Osteocyte (in vitro differentiated cells): ENCODE measurements around the gene STRA8. TPM values are rescaled to one million over a fixed set of nuclear protein-coding genes. Genes with fewer than 3 reads are reported as not detected.

Experiments used
- DNase-seq: peaks from one replicate; pipeline ENCODE4 v3.0.0; 2021; ENCODE audit warnings: mixed read lengths; ENCODE audit not compliant: unreplicated experiment; ENCODE audit errors: extremely low spot score
- H3K27ac Mint-ChIP-seq: one replicate; pipeline ENCODE4 v1.8.0; 2021; ENCODE audit warnings: mild to moderate bottlenecking, mixed read lengths; ENCODE audit not compliant: unreplicated experiment
- H3K27me3 Mint-ChIP-seq: one replicate; pipeline ENCODE4 v1.8.0; 2021; ENCODE audit warnings: mixed read lengths; ENCODE audit not compliant: unreplicated experiment
- H3K36me3 Mint-ChIP-seq: one replicate; pipeline ENCODE4 v1.8.0; 2021; ENCODE audit warnings: mixed read lengths; ENCODE audit not compliant: unreplicated experiment
- H3K4me1 Mint-ChIP-seq: one replicate; pipeline ENCODE4 v1.8.0; 2021; ENCODE audit warnings: mixed read lengths; ENCODE audit not compliant: unreplicated experiment
- H3K4me3 Mint-ChIP-seq: one replicate; pipeline ENCODE4 v1.8.0; 2021; ENCODE audit warnings: mild to moderate bottlenecking, moderate library complexity, mixed read lengths; ENCODE audit not compliant: unreplicated experiment
- H3K9me3 Mint-ChIP-seq: one replicate; pipeline ENCODE4 v1.8.0; 2021; ENCODE audit warnings: mixed read lengths; ENCODE audit not compliant: unreplicated experiment
- total RNA-seq: library from RNA; stranded (reverse); gene quantifications from 2 replicates; pipeline ENCODE4 v1.2.1, GENCODE V29; 2021
- TF ChIP-seq, protein P1 (sequence below): fragments of 200-600 bp; sonication (generic); IDR thresholded peaks from 2 replicates; pipeline ENCODE4 v1.5.0; 2021; ENCODE audit warnings: antibody characterized with exemption, mild to moderate bottlenecking, moderate library complexity

Gene STRA8
- total RNA-seq, 1 donor from 2014 or later = not detected

DNA sequence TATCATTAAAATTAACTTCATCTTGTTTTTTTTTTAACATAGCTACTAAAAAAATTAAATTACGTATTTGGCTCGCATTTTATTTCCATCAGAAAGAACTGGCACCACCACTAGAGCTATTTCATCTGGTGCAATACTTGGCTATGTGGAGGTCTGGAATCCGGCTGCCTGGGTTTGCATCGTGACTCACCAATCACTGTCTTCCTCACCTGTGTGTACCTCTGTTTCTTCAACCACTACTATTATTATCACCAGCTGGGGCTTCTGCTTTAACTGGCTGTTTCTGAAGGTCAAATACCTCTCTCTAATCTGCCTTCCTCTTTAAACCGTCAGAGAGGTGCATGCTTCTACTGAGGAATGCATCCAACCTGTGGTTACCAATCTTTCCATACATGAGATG, 28.8 kb upstream of the STRA8 start:
- H3K36me3 Mint-ChIP-seq = peaks cover 27% of the 10 kb centered on the region
- peaks cover 2% of the 10 kb centered on the region for H3K4me1 Mint-ChIP-seq
- DNase-seq = no peak
- H3K4me3 Mint-ChIP-seq = no peak overlapping the region
- no peaks in the 10 kb centered on the region for H3K9me3 Mint-ChIP-seq
- TF ChIP-seq, protein P1, sequence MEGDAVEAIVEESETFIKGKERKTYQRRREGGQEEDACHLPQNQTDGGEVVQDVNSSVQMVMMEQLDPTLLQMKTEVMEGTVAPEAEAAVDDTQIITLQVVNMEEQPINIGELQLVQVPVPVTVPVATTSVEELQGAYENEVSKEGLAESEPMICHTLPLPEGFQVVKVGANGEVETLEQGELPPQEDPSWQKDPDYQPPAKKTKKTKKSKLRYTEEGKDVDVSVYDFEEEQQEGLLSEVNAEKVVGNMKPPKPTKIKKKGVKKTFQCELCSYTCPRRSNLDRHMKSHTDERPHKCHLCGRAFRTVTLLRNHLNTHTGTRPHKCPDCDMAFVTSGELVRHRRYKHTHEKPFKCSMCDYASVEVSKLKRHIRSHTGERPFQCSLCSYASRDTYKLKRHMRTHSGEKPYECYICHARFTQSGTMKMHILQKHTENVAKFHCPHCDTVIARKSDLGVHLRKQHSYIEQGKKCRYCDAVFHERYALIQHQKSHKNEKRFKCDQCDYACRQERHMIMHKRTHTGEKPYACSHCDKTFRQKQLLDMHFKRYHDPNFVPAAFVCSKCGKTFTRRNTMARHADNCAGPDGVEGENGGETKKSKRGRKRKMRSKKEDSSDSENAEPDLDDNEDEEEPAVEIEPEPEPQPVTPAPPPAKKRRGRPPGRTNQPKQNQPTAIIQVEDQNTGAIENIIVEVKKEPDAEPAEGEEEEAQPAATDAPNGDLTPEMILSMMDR = no peak
- H3K27me3 Mint-ChIP-seq = no peaks in the 10 kb centered on the region
- no peak overlapping the region for H3K27ac Mint-ChIP-seq

DNA sequence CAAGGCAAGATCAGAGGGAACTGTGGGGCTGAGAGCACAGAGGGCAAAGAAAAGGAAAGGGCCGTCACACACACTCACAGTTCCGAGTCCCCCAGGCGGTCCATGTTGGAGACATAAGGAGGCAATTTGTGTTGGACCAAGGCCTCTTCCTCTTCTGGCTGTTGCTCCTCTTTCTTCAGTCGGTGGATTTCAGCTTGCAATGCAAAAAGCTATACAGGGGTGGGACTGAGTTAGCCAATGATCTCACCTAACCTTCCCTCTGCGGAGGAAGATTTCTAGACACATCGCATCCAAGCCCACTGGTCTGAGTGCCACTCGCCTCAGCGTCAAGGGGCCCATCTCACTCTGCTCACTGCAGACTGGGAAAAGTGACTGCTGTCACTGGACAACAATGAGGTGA, 27.8 kb upstream of the STRA8 start:
- Mint-ChIP-seq H3K27ac (no peak overlapping the region), H3K27me3 (no peaks in the 10 kb centered on the region), H3K9me3 (no peaks in the 10 kb centered on the region)

DNA sequence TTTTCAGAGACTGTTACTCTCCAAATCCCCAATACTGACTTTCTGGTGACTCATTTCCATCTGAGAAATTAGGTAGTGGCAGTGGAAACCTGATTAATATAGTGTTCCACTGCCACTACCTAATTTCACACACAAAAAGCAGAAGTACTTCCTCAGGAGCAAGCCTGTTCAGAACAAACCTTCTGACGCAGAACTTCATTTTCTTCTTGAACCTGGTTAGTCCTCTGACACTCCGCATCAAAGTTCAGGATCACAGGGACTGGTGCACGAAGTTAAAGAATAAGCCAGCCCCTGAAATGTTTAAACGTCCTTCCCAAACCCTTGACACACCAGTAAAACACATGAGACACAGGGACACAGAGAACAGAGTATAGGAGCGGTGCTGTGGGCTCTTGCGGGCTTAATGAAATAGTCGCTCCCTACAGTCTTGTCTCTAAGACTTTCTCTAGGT, 26.7 kb upstream of the STRA8 start:
- no peak overlapping the region for H3K27ac Mint-ChIP-seq
- H3K4me1 Mint-ChIP-seq = peaks cover 7% of the 10 kb centered on the region
- peaks cover 23% of the 10 kb centered on the region for H3K36me3 Mint-ChIP-seq
- DNase-seq = no peak
- H3K27me3 Mint-ChIP-seq = no peaks in the 10 kb centered on the region
- H3K9me3 Mint-ChIP-seq = no peaks in the 10 kb centered on the region
- TF ChIP-seq, protein P1 = no peak
- H3K4me3 Mint-ChIP-seq = no peak overlapping the region

More for the DNA sequence above, 27.8 kb upstream of the STRA8 start:
- Mint-ChIP-seq H3K4me1 (peaks cover 4% of the 10 kb centered on the region), H3K36me3 (peaks cover 27% of the 10 kb centered on the region), H3K4me3 (no peak overlapping the region)
- TF ChIP-seq, protein P1 = no peak
- DNase-seq = no peak

DNA sequence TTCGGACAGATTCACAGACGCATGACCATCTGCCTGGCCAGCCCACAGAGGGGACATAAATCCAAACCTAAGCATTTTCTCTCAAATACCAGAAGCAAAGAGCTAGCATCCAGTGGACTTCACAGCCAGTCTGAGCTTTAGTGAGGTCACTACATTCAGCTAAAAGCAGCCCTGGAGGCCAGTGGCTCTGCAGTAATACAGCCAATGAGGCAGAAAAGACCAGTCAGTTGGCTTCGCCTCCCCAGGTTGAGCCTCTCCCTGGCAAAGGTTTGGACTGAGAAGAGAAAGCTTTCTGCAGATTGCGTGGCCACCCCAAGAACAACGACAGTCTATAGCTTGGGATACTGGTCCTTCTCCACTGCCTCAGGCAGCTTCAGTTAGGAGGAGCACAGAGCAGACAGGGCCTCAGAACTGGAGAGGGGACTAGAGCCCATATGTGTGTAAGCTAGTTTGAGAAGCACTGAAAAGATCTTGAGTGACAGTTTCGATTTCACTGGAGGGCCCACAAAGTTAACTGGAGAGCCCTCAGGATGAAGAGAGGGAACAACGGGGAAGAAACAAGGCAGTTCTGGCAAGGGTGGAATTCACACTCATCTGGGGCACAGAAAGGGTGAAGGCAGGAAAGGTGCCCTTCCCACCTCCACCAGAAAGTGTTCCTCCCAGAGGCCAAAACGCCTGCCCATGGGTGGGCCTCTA, 26.1 kb upstream of the STRA8 start:
- H3K4me3 Mint-ChIP-seq = no peak overlapping the region
- DNase-seq = no peak
- no peaks in the 10 kb centered on the region for H3K27me3 Mint-ChIP-seq
- H3K36me3 Mint-ChIP-seq = peaks cover 19% of the 10 kb centered on the region
- no peaks in the 10 kb centered on the region for H3K9me3 Mint-ChIP-seq
- no peak overlapping the region for H3K27ac Mint-ChIP-seq
- peaks cover 7% of the 10 kb centered on the region for H3K4me1 Mint-ChIP-seq
- TF ChIP-seq, protein P1 = no peak

DNA sequence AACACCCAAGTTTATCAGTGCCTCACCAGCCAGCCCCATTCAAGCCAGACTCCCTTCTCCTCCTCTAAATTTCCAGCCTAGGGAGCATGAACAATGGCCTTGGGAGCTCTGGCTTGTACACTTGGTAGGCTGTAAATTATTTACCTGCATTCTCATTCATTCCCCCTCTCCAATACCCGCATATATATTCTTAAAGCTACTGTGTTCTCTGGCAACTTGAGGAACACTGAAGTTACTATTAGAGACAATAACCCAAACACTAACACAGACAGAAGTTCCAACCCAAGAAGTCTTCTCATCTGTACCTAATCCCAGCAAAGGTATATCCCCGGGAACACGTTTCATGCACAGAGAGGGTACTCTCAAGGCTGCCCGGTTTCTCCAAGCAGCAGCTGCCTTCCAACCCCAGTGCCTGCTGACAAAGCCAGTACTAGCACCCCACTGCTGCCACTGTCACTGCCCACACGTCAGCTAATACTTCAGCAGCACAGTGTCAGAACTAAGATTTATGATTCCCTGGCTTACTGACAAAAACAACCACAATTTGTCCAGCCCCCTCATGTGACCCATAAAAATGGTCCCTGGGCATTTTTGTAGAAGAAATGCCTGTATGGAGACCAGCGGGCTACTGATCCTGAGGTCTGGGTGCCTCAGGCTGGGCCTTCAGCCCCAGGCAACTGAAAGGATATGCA, 25.4 kb upstream of the STRA8 start:
- H3K9me3 Mint-ChIP-seq = no peaks in the 10 kb centered on the region
- peaks cover 19% of the 10 kb centered on the region for H3K36me3 Mint-ChIP-seq
- TF ChIP-seq, protein P1 = no peak
- H3K27me3 Mint-ChIP-seq = no peaks in the 10 kb centered on the region
- peaks cover 7% of the 10 kb centered on the region for H3K4me1 Mint-ChIP-seq
- DNase-seq = no peak
- no peak overlapping the region for H3K27ac Mint-ChIP-seq
- no peak overlapping the region for H3K4me3 Mint-ChIP-seq
